Type B pancreatic cell (in vitro differentiated cells): ENCODE data around the gene MAFF. TPM values are rescaled to one million over a fixed set of nuclear protein-coding genes. Genes with fewer than 3 reads are reported as not detected.

Source experiments
- DNase-seq: peaks from one replicate; pipeline ENCODE4 v3.0.0; 2021; ENCODE audit warnings: mixed read lengths; ENCODE audit not compliant: unreplicated experiment; ENCODE audit errors: extremely low spot score
- H3K27ac Mint-ChIP-seq: 2 replicates; pipeline ENCODE4 v1.8.0; 2021; ENCODE audit warnings: mild to moderate bottlenecking, mixed read lengths
- H3K27me3 Mint-ChIP-seq: 2 replicates; pipeline ENCODE4 v1.8.0; 2021; ENCODE audit warnings: mixed read lengths
- H3K36me3 Mint-ChIP-seq: 2 replicates; pipeline ENCODE4 v1.8.0; 2021; ENCODE audit warnings: mixed read lengths
- H3K4me1 Mint-ChIP-seq: one replicate; pipeline ENCODE4 v1.8.0; 2021; ENCODE audit warnings: mixed read lengths; ENCODE audit not compliant: unreplicated experiment
- H3K4me3 Mint-ChIP-seq: 2 replicates; pipeline ENCODE4 v1.8.0; 2021; ENCODE audit warnings: mild to moderate bottlenecking, mixed read lengths
- H3K9me3 Mint-ChIP-seq: 2 replicates; pipeline ENCODE4 v1.8.0; 2021; ENCODE audit warnings: mixed read lengths
- CTCF ChIP-seq: fragments of 200-600 bp; sonication (generic); conservative IDR thresholded peaks from 2 replicates; pipeline ENCODE4 v1.5.0; 2021; ENCODE audit warnings: antibody characterized with exemption, mild to moderate bottlenecking
- total RNA-seq: library from RNA; stranded (reverse); gene quantifications from 2 replicates; pipeline ENCODE4 v1.2.1, GENCODE V29; 2021; ENCODE audit warnings: low replicate concordance

The MAFF gene
- total RNA-seq, 1 donor from 2014 or later, result 14.6 TPM

DNA sequence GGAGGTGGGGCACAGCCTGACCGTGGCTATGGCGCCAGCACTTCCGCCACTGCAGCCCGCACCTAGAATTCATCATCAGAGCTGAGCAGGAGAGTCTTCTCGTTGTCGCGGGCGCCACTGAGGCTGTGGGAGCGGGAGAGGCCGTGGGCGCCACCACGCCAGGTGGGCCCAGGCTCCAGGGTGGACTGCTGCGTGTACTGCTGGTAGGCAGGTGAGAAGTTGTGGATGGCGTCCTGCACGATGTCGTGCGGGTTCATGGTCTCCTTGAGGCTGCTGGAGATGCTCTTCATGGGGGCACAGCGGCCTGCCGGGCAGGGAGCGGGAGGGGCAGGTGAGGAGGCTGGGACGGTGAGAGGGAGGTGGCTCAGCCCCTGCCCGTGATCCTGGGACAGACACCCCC lies 19.6 kb downstream of the MAFF start:
- Mint-ChIP-seq H3K36me3 (peaks cover 6% of the 10 kb centered on the region), H3K4me3 (no peak overlapping the region), H3K27ac (peak overlapping the region; percentile 97), H3K4me1 (peaks cover 17% of the 10 kb centered on the region), H3K27me3 (no peaks in the 10 kb centered on the region), H3K9me3 (no peaks in the 10 kb centered on the region)
- no peak for TF ChIP-seq CTCF
- no peak for DNase-seq

GRCh38 chr22:38221908-38222796 lies 20.4 kb downstream of the MAFF start:
- H3K27me3 Mint-ChIP-seq, result no peaks in the 10 kb centered on the region
- DNase-seq, result no peak
- H3K4me1 Mint-ChIP-seq, result peaks cover 17% of the 10 kb centered on the region
- peak overlapping the region; percentile 97 for H3K27ac Mint-ChIP-seq
- no peak overlapping the region for H3K4me3 Mint-ChIP-seq
- H3K9me3 Mint-ChIP-seq, result no peaks in the 10 kb centered on the region
- peaks cover 3% of the 10 kb centered on the region for H3K36me3 Mint-ChIP-seq
- TF ChIP-seq CTCF, result no peak

GRCh38 chr22:38222797-38223119 lies 21.0 kb downstream of the MAFF start:
- Mint-ChIP-seq H3K27ac (peak overlapping the region; percentile 76), H3K4me3 (no peak overlapping the region), H3K27me3 (no peaks in the 10 kb centered on the region), H3K36me3 (peaks cover 3% of the 10 kb centered on the region), H3K4me1 (peaks cover 16% of the 10 kb centered on the region), H3K9me3 (no peaks in the 10 kb centered on the region)
- TF ChIP-seq CTCF, result no peak
- DNase-seq, result no peak

GRCh38 chr22:38223289-38223960 lies 21.6 kb downstream of the MAFF start:
- Mint-ChIP-seq H3K4me1 (peaks cover 9% of the 10 kb centered on the region), H3K27ac (peak overlapping the region; percentile 50), H3K36me3 (no peaks in the 10 kb centered on the region), H3K9me3 (no peaks in the 10 kb centered on the region), H3K4me3 (no peak overlapping the region), H3K27me3 (no peaks in the 10 kb centered on the region)
- no peak for TF ChIP-seq CTCF
- no peak for DNase-seq

DNA sequence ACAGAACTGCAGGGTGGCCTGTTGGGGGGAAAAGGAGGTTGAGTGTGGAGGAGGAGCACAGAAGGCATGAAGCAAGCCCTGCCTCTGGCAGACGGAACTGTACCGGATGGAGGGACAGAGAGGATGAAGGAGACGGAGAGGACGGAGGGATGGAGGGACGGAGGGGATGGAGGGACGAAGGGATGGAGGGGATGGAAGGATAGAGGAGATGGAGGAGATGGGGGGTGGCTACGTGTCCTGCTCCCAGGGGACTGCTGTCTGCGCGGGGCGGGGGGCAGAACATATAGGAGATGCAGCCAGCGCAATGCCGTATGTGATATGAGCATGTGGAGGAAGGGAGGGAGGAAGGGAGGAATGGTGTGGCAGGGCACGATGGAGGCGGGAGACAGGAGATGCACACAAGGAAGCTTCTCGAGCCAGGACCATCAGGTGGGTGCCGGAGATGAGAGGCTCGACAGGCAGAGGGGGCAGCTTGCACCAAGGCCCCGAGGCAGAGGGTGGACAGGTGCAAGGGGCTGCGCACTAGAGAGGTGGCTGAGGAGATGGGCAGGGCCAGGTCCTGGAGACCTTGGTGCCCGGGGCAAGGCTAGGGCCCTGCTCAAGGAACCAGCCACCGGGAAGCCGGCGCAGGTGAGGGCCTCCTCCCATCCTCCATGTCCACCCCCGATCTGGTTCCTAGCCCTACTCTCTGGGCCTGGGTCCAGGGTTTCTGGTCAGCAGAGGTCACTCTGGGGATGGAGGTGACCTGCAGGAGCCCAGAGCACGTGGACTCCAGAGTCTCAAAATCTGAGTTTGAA lies 25.3 kb downstream of the MAFF start:
- no peaks in the 10 kb centered on the region for H3K9me3 Mint-ChIP-seq
- H3K27ac Mint-ChIP-seq, result no peak overlapping the region
- no peak for TF ChIP-seq CTCF
- no peaks in the 10 kb centered on the region for H3K27me3 Mint-ChIP-seq
- H3K36me3 Mint-ChIP-seq, result peaks cover 14% of the 10 kb centered on the region
- no peak for DNase-seq
- H3K4me3 Mint-ChIP-seq, result no peak overlapping the region
- H3K4me1 Mint-ChIP-seq, result peaks cover 6% of the 10 kb centered on the region
